SH-SY5Y (cell line): Measurements from ENCODE around the gene IGDCC3.

Source experiments
- GATA2 ChIP-seq: IDR thresholded peaks from 2 replicates; pipeline ENCODE4 v1.6.1; 2011; ENCODE audit warnings: mild to moderate bottlenecking, low read depth, low read length
- GATA3 ChIP-seq: IDR thresholded peaks from 2 replicates; pipeline ENCODE4 v1.6.1; 2011; ENCODE audit warnings: low read depth, mild to moderate bottlenecking, low read length, moderate library complexity

DNA sequence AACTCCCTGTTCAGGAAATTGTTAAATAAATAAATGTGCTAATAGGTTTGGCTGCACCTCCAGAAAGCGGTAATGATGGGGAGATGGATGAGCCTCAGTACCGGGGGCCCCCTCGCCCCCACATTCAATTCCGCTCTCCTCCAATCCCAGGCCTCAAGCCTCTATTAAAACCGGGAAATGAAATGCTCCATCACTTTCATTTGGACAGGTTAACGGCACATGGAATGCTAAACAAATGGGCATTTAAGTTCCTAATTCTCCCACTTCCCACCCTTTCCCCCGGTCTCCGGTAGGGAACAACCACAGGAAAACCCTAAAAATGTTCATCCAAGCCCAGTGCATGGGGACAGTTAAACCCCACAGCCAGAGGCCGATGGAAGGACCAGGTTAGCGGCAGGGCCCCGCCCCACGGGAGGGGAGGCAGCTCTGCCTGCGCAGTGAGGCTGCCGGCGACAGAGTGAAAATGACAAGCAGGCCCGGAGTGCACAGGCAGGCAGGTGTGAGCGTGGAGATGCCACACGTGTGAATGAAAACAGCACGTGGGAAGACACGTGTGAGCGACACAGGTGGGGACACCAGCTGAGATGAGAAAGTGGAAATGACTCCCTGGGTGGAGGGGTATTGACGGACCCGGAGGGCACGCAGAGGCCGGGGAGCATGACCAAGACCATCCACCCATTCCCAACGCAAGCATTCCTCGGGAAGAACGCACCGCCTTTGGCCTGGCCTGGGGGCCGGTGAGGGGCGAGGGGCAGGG, 45.2 kb downstream of the IGDCC3 start:
- no peak for TF ChIP-seq GATA3
- TF ChIP-seq GATA2 = no peak
